Measurements from ENCODE around the gene L3MBTL4. TPM values are rescaled to one million over a fixed set of nuclear protein-coding genes. Genes with fewer than 3 reads are reported as not detected.

The L3MBTL4 gene
- total and polyA plus RNA-seq, 12 donors: 3.9 to 22.6 (median 8.7) TPM

- no peak for TF ChIP-seq POLR2A (IDR thresholded peaks at IDR 0.05)
- TF ChIP-seq CTCF (IDR thresholded peaks at IDR 0.05): no peak
- Histone ChIP-seq H3K36me3 (replicated peaks in 1 of 2) (no peaks in the 10 kb centered on the region), H3K27me3 (no peaks in the 10 kb centered on the region), H3K4me1 (replicated peaks in 1 of 2) (peaks cover 0 to 4% of the 10 kb centered on the region in 2 donors), H3K9me3 (replicated peaks in 1 of 3) (peaks cover 0 to 4% (median 0%) of the 10 kb centered on the region in 3 donors), H3K27ac (no peak overlapping the region), H3K4me3 (no peak overlapping the region)
- WGBS, 4 donors: 89 to 91% (median 90%) methylated on average over 4 of the region's 4 CpGs
- intact Hi-C loops (cut with DNase I): loop anchor here in 1 of 2 donors (10.0 kb wide), 1 partner anchor 67 kb away; no protein-coding TSS in a partner anchor
- no peak for DNase-seq
Observed at GRCh38 chr18:6327485-6327884, 87.2 kb downstream of the L3MBTL4 start.

DNA sequence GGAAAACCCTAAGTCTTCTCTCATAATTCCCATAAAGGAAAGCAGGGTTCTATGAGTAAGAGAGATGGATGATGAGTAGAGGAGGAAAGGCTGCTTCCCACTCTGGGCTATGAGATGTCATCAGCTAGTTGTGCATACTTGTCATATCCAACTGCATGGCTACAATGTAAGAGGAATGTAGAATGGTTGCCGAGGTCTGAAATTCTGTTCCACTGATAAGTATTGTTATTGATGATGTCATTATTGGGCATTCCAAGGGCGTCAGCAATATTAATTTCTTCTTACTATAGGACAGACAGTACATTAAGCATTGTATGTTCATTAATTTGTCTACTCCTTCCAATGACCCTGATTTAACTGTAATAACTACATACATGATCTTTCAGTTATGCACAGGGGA, 88.1 kb downstream of the L3MBTL4 start:
- Histone ChIP-seq H3K27me3 (no peaks in the 10 kb centered on the region), H3K4me1 (replicated peaks in 1 of 2) (peaks cover 0 to 4% of the 10 kb centered on the region in 2 donors), H3K27ac (no peak overlapping the region), H3K36me3 (replicated peaks in 1 of 2) (no peaks in the 10 kb centered on the region), H3K4me3 (no peak overlapping the region), H3K9me3 (replicated peaks in 1 of 3) (peaks cover 0 to 4% (median 0%) of the 10 kb centered on the region in 3 donors)
- WGBS, 4 donors: 81 to 91% (median 85%) methylated on average over 2 of the region's 2 CpGs
- intact Hi-C loops (cut with DNase I): loop anchor here in 1 of 2 donors (10.0 kb wide), 1 partner anchor 68 kb away; no protein-coding TSS in a partner anchor
- TF ChIP-seq POLR2A (IDR thresholded peaks at IDR 0.05) (no peak), CTCF (IDR thresholded peaks at IDR 0.05) (no peak)
- no peak for DNase-seq

- Histone ChIP-seq H3K27me3 (no peaks in the 10 kb centered on the region), H3K27ac (no peak overlapping the region), H3K36me3 (replicated peaks in 1 of 2) (no peaks in the 10 kb centered on the region), H3K4me3 (no peak overlapping the region), H3K4me1 (replicated peaks in 1 of 2) (peaks cover 0 to 3% of the 10 kb centered on the region in 2 donors), H3K9me3 (replicated peaks in 1 of 3) (peaks cover 0 to 4% (median 0%) of the 10 kb centered on the region in 3 donors)
- intact Hi-C loops (cut with DNase I): loop anchor here in 1 of 2 donors (10.0 kb wide), 1 partner anchor 71 kb away; no protein-coding TSS in a partner anchor
- WGBS, 4 donors: 91 to 100% (median 95%) methylated on average over 1 of the region's 1 CpG
- DNase-seq: no peak
- TF ChIP-seq POLR2A (IDR thresholded peaks at IDR 0.05) (no peak), CTCF (IDR thresholded peaks at IDR 0.05) (no peak)
Observed at GRCh38 chr18:6323319-6323889, 91.3 kb downstream of the L3MBTL4 start.

GRCh38 chr18:6315517-6316331, 99.0 kb downstream of the L3MBTL4 start:
- DNase-seq: no peak
- peaks cover 0 to 7% (median 0%) of the 10 kb centered on the region in 3 donors for H3K9me3 ChIP-seq (replicated peaks in 1 of 3)
- intact Hi-C loops (cut with DNase I): no loop called here
- TF ChIP-seq POLR2A (IDR thresholded peaks at IDR 0.05) (no peak), CTCF (IDR thresholded peaks at IDR 0.05) (peak in 1 of 6 experiments; percentile 13)
- no peak overlapping the region for H3K27ac ChIP-seq
- H3K36me3 ChIP-seq (replicated peaks in 1 of 2): no peaks in the 10 kb centered on the region
- H3K27me3 ChIP-seq: no peaks in the 10 kb centered on the region
- WGBS, 4 donors: 55 to 73% (median 61%) methylated on average over 10 of the region's 10 CpGs
- no peaks in the 10 kb centered on the region for H3K4me1 ChIP-seq (replicated peaks in 1 of 2)
- no peak overlapping the region for H3K4me3 ChIP-seq

All from adrenal gland (tissue), 12 donors.